ENCODE results near the gene LPCAT1.

GRCh38 chr5:1428107-1428506 is 95.7 kb downstream of the LPCAT1 start:
- TF ChIP-seq CTCF (IDR thresholded peaks at IDR 0.05) (no peak), POLR2A (IDR thresholded peaks at IDR 0.05) (no peak)

Data from testis (tissue), 2 donors.